GM19025 (cell line): ENCODE measurements around the gene PLXNA4.

ENCODE experiments used
- ATAC-seq: cut with Tn5 transposase; IDR thresholded peaks from one replicate; pipeline ENCODE4 v1.9.1; 2021; ENCODE audit warnings: mild to moderate bottlenecking, low read depth, moderate library complexity; ENCODE audit not compliant: unreplicated experiment

The PLXNA4 gene

DNA sequence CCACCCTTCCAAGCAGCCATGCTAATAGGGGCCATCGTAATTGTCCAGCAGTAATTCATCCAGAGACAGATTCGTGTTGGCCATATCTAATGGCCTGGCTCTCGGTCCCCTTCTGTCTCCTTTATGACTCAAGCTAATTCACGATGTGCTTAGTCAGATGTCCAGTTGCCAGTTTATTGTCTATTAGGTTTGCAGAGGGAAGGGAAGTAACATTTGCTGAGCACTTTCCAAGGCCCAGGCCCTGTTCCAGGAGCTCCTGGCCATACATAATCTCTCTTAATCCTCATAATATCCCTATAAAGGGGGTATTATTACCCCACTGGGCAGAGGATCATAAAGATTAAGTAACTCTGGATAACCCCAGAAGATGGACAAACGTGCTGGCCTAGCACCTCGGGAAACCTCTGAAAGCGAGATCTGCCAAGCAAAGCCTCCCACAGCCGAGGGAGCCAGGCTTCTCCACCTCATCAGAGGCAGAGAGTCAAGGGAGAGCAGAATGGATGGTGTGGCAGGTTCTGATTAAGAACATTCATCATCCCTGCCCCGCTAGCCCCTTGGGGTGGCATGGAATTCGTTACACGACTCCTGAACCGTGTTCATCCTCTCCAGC is 153.7 kb downstream of the PLXNA4 start:
- ATAC-seq, result no peak

DNA sequence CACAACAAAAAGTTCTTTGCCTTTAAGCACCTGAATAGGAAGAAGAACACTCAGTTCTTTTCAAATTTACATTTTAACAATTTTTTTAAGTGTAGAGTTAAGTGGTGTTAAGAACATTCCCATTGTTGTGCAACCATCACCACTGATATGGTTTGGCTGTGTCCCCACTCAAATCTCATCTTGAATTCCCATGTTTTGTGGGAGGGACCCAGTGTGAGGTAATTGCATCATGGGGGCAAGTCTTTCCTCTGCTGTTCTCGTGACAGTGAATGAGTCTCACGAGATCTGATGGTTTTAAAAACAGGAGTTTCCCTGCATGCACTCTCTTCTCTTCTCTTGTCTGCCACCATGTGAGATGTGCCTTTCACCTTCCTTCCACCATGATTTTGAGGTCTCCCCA is 155.7 kb downstream of the PLXNA4 start:
- ATAC-seq, result no peak

DNA sequence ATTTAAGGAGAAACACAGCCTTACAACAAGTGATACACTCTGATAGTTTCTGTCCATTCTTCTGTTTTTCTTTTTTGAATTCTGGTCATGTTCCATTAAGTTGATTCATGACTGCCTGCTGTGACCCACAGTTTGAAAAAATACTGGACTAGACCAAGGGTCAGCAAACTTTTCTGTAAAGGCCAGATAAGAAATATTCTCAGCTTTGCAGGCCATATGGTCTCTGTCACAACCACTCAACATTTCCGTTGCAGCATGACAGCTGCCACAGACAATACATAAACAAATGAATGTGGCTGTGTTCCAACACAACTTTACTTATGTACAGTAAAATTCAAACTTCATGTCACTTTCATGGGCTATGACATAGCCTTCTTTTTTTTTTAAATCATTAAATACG is 156.7 kb downstream of the PLXNA4 start:
- ATAC-seq, result no peak

DNA sequence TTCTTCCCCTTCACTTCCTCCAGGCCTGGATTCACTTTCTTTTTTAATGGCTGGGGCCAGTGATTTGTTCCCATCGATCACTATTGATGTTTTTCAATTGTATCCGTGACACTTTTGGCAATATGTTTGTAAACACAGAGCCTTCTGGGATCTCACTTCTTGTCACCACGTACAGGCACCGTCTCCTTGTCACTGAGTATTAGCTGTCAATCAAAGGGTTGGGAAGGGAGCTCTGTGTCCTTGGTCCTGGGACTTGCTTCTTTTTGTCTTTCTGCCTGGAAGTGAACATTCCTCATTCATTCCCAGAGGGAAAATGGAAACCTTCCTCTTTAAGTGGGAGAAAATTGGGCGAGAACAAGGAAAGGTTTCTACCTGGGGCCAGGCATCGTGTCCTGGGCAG is 157.4 kb downstream of the PLXNA4 start:
- ATAC-seq, result no peak

DNA sequence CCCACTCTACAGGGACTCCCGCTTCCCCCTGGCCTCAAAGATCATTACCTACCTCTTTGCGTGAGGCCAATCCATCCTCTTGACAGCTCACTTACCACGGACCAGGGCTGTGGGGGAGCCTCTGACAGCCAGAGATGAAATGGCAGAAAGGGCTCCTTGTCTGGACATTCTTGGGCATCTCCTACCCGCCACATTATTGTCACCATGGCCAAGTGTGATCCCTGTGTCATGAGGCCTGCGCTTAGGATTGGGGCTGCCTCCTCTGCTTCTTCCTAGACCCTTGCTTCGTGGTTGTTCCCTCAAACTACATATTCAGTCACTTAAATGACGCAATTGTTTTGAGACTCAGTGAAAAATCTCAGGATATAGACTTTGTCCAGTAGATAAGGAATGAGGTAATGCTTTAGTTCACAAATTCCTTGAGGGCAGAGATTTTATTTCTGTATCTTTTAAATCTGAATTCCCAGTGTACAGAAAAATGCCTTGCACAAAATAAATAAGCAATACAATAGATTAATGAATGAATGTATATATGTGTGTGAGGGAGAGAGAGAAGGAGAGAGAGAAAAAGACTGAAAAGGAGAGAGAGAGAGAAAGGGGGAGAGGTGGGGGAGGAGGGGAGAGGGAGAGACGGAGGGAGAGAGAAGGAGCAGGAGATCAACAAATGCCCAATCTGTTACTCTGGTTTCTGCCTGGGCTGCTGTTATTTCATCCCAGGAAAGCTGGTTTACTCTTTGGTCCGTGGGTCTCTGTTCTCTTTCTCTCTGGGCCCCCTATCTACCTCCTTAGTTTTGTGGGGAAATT is 159.0 kb downstream of the PLXNA4 start:
- ATAC-seq, result no peak

- ATAC-seq, result no peak
These were observed 159.9 kb downstream of the PLXNA4 start for GRCh38 chr7:132416395-132416794.

DNA sequence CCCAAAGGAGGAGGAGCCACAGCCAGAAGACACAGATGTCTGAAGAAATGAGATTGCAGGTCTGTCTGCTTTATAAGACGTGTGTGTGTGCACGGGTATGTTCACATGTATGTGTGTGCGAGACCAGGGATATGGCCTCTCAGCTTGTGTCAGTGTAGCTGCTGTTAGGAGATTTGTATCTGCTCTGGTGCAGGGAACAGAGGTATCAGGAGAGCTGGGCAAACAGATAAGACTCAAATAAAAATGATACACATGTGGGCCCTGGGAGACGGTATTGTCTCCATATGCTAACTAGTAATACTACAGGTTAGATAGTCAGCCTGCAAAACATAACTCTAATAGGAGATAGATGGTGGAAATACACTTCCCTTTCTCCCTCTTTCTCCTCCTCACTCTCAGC is 161.0 kb downstream of the PLXNA4 start:
- ATAC-seq, result no peak

- ATAC-seq, result no peak
These were observed 161.4 kb downstream of the PLXNA4 start for GRCh38 chr7:132414857-132415256.

- ATAC-seq, result no peak
These were observed 163.8 kb downstream of the PLXNA4 start for GRCh38 chr7:132412435-132412834.

- no peak for ATAC-seq
These were observed 165.3 kb downstream of the PLXNA4 start for GRCh38 chr7:132410861-132411541.

DNA sequence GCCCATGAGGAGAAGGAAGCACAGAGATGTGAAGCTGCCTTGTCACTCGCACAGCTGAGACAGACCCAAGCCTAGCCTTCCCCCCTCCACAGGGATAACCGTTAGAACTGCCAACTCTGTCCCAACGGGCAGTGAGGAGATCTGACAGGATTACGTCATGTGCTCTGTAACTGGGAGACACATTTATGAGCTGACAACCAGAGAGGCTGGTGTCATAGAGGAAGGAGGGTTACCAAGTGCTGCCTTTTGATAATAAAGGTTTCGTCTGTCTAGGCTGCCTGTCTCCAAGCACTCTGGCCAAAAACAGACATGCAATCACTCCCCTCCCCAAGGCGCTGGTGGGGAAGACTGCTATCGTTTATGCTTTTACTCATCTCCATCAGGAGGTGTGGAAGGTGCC is 165.9 kb downstream of the PLXNA4 start:
- ATAC-seq, result no peak

DNA sequence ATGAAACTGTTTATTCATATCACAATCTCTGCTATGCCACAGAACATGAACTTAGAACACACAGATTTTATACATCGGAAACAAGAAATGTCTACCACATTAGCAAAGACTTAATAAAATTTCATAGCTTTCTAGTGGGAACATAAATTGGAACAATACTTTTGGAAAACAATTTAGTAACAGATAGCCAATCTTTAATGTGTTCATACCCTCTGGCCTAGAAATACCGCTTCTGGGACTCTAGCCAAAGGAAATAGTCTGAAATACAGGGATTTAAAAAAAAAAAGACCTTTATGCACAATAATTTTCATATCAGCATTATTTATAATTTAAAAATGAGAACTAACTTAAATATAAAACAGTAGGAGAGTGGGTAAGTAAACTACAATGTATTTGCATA is 168.5 kb downstream of the PLXNA4 start:
- no peak for ATAC-seq

DNA sequence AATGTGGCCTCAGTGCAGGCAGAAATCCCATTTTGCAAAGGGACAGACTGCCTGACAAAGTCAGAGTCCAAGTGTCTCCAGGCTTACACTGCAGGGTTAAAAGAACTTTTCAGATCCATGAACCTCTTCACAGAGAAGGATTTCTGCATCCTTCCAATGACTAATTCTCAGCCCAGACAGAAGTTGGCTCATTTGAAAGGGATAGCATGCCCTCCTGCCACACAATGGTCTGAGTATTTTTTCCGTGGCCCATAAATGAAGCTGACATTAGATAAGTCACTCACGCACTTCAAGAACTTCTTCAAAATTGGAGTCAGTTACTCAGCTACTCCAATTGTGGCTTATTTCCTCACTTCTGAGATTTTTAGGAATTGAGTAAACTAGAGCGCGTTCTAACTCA is 170.2 kb downstream of the PLXNA4 start:
- no peak for ATAC-seq

- ATAC-seq, result no peak
These were observed 172.0 kb downstream of the PLXNA4 start for GRCh38 chr7:132404261-132404660.

- no peak for ATAC-seq
These were observed 172.7 kb downstream of the PLXNA4 start for GRCh38 chr7:132403465-132404110.

- no peak for ATAC-seq
These were observed 173.5 kb downstream of the PLXNA4 start for GRCh38 chr7:132402751-132403245.

DNA sequence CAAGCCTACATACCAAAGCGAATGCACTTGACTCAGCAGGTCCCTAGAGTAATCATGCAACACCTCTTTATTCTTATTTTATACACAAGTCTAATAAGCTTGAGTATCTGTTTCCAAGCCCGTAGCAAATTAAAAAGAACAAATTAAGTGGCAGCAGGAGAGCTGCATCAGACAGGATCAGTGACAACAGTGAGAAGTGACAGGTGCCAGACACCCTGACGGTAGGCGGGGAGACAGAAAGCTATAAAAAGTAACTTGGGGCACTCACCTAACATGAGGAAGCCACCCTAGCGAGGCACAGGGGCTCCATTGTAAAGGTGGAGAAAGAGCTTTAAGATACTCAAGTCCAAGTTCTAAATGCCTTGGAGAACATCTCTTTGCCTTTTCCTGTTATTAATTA is 174.2 kb downstream of the PLXNA4 start:
- ATAC-seq, result no peak

DNA sequence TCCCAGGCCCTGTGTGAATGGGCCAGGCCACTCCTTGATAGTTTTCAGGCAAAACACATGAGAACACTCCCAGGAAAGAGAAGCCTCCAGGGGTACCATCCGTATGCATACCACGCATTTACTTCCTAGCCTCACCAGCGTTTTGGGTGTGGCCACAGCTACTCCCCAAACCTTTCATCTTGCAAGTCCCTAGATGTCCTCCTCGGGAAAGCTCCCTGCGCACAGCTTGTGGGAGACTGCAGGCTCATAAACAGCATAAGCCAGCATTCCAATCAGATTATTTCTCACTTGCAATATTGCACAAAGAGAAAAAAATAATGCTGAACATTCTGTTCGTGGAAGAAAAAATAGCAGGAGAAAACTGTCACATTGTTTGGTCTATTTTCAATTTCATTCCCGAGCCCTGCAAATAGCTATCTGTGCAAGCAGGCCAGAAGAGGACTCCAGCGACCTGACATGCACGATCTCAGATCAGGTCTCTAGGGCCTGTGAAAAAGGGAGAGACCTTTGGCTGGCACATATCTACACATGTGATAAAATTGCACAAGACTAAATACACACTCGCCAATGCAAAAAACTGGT is 175.6 kb downstream of the PLXNA4 start:
- no peak for ATAC-seq

DNA sequence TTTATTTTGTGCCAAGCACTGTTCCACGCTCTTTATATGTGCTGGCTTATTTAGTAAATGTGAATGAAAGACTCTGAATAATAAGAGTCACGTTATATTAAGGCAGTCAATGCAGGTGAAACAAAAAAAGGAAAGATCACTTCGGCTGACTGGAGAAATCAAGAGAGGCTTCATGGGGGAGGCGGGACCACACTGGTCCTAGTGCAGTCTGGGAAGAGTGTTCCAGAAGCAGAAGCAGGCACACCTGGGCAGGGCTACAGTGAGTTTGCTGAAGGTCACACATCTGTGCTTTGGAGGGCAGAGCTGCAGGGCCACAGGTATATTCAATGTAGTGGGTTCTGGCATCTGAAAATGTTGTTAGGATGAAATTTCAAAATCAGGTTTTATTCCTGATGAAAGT is 176.9 kb downstream of the PLXNA4 start:
- ATAC-seq, result no peak

DNA sequence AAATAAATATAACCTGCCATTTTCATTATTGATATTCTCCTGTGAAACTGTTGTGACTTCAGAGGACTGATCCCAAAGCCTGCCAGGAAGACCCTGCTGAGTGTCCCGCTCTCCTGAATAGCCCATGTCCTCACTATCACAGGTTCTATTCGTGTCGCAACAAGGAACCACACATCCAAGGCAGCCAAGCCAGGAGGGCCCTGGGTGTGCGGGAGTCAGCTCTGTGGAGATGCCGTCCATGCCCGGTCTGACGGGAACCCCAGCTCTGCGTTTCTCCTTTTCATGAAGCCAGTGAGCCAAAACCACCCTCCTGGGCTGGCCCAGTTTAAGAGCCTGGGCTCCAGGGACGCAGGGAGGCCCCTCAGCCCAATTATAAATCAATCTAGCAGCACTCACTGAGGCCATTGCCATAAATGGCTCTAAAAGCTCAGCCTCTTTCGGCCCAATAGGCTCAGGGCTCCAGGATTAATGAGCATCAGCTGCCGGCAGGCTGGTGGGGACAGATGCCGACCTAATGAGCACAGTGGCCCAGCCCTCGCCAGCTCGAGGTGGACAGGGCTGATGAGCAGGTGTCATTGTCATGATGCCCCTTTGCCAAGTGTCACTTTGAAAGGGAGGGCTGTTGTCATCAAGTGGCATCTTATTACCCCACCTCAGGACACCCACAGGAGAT is 177.9 kb downstream of the PLXNA4 start:
- no peak for ATAC-seq
